ENCODE data around the gene ABRACL. TPM values are rescaled to one million over a fixed set of nuclear protein-coding genes. Genes with fewer than 3 reads are reported as not detected.

The ABRACL gene
- total and polyA plus RNA-seq, 2 of the 8 experiments (the other 6 are each of a cell fraction or from before 2014, with no cell fraction given): 103 to 167 TPM

GRCh38 chr6:139020689-139021088 lies 7.9 kb upstream of the ABRACL start (continued):
- no peak for TF ChIP-seq CHD7 (IDR thresholded peaks at IDR 0.05; ENCODE audit: insufficient replicate concordance, low read length)
- TF ChIP-seq BACH1 (IDR thresholded peaks at IDR 0.05; ENCODE audit: low read length): no peak
- TF ChIP-seq HDAC6 (IDR thresholded peaks at IDR 0.05; ENCODE audit: low read depth, low read length): no peak
- TF ChIP-seq CTCF (IDR thresholded peaks at IDR 0.05; ENCODE audit: control extremely low read depth in 1 of 3, insufficient read depth in 1 of 3, low read depth in 1 of 3, low read length in 3 of 3): no peak
- TF ChIP-seq SIX5 (IDR thresholded peaks at IDR 0.05; ENCODE audit: low read depth, low read length): no peak
- TF ChIP-seq NRF1 (IDR thresholded peaks at IDR 0.05; ENCODE audit: low read depth, low read length): no peak
- no peak for TF ChIP-seq GTF2F1 (IDR thresholded peaks at IDR 0.05; ENCODE audit: borderline replicate concordance, low read depth, low read length)
- no peak for TF ChIP-seq CBX5 (IDR thresholded peaks at IDR 0.05; ENCODE audit: low read depth, low read length)
- no peak for TF ChIP-seq EGR1 (IDR thresholded peaks at IDR 0.05; ENCODE audit: borderline replicate concordance, low read depth, low read length)
- no peak for TF ChIP-seq MAX (IDR thresholded peaks at IDR 0.05)
